ENCODE data around the gene TSPAN14. TPM values are rescaled to one million over a fixed set of nuclear protein-coding genes. Genes with fewer than 3 reads are reported as not detected.

TSPAN14 gene
- polyA plus RNA-seq, 1 donor, result 57.7 TPM

- no peak for DNase-seq
Observed at GRCh38 chr10:80506836-80507487, 52.9 kb downstream of the TSPAN14 start.

DNA sequence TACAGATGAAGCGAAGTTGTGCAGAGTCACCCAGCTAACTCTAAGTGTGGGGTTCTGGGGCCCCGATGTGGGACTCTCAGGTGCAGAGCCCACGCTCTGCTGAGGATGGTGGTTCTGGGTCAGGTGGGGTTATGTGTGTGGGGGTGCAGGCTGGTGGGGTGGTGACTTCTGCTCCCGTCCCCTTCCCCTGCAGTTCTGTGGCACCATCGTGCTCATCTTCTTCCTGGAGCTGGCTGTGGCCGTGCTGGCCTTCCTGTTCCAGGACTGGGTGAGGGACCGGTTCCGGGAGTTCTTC, 54.9 kb downstream of the TSPAN14 start:
- DNase-seq, result no peak

DNA sequence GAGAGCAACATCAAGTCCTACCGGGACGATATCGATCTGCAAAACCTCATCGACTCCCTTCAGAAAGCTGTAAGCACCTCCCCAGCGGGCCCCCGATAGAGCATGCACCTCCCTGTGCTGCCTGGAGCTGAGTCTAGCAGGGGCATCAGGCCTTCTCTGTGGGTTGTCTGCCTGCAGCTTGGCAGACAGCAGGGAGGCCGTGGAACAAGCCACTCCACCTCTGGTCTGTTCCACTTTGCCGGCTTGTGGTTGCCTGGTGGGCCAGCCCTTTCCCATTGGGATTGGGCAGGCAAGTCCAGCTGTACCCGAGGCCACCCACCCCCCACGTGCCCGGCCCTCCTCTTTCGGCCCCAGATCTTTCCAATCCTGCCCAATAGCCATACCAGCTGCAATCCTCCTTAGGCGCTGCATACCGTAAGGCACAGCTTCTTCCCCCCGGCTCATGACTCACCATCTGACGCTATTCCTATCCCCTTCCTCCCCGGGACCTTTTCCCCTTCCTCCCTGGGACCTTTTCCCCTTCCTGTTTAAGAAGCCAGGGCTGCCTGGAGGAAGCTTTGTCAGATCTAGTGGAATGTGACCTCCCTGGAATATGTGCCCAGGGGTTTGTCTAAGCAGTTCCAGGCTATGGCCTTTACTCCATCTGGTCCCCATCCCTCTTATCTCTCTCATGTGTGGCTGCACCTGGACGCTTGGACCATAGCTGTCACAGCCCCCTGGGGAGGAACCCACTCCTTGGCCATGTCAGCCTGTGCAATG, 55.5 kb downstream of the TSPAN14 start:
- DNase-seq, result no peak

GRCh38 chr10:80512031-80512526, 58.0 kb downstream of the TSPAN14 start:
- no peak for DNase-seq

- DNase-seq, result no peak
Observed at GRCh38 chr10:80513106-80513505, 59.0 kb downstream of the TSPAN14 start.

DNA sequence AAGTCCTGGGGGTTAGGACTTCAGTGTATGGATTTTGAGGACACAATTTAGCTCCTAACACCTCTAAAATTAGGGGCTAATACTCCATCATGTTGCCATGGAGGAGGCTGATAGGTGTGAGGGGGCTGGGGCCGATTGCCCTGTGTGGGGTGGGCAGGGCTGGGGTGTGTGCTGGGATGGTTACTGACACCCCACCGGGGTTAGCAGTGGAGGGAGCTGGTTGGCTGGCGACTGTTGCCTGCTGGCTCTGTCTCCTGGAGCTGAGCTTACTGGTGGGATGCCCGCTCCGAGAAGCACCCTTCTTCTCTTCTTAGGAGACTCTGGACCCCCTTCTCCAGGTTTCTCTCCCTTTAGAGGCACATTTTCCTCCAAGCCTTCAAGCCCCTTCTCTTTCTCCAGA, 61.4 kb downstream of the TSPAN14 start:
- no peak for DNase-seq

GRCh38 chr10:80515941-80516340, 61.8 kb downstream of the TSPAN14 start:
- no peak for DNase-seq

DNA sequence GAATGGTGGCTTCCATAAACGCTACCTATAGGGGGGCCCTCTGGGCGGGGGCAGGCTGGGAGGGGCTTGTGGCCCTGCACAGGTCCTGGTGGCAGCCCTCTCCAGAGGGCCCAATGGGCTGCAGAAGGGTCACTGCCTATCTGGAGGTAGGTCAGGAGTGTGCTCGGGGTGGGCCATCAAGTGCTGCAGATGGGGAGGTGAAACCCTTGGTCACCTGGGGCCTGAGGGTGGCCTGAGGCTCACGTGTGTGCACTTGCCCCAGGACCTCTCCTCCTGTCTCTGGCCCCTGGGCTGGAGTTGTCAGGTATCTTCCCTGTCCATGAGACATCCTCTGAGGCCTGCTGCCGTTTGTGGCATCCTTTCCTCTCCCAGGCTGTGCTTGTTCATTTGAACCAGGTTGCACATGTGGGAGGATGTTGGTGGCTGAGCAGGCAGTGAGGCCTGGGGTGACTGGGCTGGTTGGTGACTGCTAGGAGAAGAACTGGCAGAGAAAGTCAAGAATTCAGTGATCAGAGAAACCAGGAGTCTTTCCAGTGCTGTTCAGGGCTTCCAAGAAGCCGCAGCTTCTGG, 62.5 kb downstream of the TSPAN14 start:
- DNase-seq, result no peak

DNA sequence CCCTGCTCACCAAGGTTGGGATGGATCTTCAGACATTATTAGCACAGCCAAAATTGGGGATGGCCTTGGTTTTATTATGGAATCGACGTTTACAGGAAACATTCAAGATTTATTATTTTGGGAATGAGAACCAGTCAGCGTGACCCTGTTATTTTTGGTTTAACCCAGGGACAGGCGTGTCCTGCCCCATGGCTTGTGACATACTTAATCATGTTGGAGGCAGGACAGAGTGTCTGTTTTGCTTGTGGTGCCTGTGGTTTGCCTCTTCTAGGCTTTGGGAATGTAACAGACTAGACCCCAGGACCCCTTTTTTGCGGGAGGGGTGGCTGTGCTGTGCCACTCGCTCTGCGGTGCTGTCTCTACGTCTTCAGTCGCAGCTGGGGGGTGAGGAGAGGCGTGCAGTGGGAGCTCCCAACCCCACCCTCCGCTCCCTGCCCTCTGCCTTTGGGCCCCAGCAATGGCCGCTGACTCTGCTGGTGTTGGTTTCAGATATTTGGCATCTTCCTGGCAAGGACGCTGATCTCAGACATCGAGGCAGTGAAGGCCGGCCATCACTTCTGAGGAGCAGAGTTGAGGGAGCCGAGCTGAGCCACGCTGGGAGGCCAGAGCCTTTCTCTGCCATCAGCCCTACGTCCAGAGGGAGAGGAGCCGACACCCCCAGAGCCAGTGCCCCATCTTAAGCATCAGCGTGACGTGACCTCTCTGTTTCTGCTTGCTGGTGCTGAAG, 63.5 kb downstream of the TSPAN14 start:
- no peak for DNase-seq

DNA sequence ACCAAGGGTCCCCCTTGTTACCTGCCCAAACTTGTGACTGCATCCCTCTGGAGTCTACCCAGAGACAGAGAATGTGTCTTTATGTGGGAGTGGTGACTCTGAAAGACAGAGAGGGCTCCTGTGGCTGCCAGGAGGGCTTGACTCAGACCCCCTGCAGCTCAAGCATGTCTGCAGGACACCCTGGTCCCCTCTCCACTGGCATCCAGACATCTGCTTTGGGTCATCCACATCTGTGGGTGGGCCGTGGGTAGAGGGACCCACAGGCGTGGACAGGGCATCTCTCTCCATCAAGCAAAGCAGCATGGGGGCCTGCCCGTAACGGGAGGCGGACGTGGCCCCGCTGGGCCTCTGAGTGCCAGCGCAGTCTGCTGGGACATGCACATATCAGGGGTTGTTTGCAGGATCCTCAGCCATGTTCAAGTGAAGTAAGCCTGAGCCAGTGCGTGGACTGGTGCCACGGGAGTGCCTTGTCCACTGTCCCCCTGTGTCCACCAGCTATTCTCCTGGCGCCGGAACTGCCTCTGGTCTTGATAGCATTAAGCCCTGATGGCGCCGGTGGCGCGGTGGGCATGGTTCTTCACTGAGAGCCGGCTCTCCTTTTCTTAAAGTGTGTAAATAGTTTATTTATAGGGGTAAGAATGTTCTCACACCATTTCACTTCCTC, 64.2 kb downstream of the TSPAN14 start:
- DNase-seq, result no peak

- DNase-seq, result no peak
Observed at GRCh38 chr10:80518807-80519360, 64.8 kb downstream of the TSPAN14 start.

- no peak for DNase-seq
Observed at GRCh38 chr10:80519936-80520650, 66.0 kb downstream of the TSPAN14 start.

DNA sequence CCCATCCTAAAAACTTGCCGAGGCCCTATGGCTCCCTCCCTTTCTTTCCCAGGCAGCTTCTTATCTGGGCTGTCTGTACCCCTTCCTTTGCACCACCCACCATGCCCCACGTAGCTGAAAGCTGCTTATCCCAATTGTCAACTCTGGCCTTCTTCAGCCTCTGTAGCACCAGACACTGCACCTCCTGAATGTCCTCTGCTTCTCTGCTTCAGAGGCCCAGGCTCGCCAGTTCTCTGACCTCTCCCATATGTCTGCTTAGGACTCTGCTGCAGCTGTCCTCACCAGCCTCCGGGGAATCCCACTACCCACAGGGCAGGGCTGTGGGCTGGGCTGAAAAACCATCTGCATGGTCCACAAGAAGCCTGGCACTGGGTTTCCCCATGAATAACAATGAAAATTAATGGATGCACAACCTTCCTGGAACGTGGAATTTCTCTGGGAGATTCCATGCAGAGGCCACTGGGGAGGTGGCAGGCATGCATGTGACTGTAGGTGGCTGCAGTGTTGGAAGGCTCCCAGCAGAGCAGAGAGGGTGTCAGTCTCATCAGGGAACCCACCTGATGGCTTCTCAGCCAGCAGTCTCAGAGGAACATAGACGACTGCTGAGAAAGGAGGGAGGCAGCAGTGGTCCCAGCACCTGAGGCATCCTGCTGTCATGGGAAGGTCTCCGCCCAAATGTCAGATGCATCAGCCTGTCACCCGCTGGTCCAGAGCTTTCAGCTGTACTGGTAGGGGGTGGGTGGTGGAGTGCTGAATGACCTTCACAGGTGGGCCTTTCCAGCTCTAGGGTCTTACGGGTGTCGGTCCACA, 66.8 kb downstream of the TSPAN14 start:
- DNase-seq, result no peak

DNA sequence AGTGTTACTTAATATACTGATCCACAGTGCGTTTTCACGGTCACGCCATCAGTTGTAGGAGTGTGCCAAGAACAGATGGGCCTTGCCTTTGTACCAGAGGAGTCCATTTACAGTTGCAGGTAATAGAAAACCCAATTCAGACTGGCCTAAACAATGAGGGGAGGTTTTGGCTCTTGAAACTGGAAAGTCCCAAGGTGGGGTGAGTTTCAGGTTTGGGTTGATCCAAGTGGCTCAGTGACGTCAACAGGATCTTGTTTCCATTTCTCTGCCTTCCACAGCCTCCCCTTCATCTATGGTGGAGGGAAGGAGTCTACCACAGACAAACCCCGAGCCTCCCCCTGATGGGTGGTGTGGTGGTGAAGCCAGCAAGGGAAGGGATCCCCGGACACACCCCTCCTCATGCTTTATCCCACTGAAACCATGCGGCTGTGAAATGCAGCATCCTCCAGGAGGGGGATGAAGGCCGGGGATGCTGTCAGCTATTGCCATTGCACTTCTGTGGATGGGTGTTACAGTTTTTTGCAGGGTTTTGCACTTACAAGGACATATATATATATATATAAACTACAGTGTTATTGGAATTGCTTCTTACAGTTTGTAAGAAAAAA, 68.8 kb downstream of the TSPAN14 start:
- DNase-seq, result no peak

DNA sequence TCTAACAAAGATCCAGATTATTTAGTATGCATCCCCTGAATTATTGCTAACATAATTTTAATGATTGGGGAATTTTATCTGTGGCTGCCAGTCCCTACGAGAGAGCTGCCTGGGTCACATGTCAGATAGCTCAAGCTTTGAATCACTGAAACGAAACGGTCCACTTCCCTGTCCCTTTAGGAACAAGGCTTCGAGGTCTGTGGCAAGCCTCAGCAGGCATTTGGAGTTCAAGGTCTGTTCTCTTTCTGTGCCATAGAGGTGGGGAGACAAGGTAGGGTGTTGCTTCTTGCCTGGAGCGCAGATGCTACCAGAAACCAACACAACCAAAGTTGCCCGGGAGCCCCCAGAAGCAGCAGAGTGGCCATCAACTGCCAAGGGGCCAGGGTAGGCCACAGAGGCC, 69.7 kb downstream of the TSPAN14 start:
- no peak for DNase-seq

DNA sequence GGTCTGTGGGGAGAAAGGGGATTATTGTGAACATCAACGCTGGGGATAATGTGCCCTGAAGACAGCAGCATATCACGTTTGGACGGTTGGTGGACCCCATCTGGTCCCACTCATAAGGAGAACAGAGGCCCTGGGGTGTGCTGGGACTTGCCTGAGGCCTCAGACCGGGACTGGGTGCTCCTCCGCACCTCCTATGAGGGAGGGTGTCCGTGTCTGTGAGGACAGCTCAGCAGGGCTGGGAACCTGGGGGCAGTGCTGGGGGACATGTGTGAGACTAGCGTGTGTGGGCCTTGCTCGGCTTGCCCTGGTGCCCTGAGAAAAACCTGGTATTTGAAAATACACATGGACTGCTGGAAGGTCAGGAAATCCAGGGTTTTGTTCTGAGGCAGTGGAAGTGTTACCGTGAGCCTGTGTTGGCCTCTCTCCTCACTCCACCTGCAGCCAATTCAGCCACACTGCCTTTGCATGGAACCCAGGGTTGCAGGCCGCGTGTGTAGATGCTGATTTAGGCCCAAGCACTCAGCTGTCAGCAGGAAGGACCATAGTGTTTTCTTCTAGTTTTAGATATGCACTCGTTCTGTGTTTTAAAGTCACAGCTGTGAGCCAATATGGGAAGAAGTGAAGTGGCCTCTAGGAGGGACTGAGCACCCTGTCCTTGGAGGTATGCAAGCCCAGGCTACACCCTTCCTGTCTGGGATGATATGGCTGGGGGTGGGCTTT, 70.2 kb downstream of the TSPAN14 start:
- DNase-seq, result no peak

- DNase-seq, result no peak
Observed at GRCh38 chr10:80526218-80526617, 72.1 kb downstream of the TSPAN14 start.

- DNase-seq, result no peak
Observed at GRCh38 chr10:80526742-80527141, 72.6 kb downstream of the TSPAN14 start.

DNA sequence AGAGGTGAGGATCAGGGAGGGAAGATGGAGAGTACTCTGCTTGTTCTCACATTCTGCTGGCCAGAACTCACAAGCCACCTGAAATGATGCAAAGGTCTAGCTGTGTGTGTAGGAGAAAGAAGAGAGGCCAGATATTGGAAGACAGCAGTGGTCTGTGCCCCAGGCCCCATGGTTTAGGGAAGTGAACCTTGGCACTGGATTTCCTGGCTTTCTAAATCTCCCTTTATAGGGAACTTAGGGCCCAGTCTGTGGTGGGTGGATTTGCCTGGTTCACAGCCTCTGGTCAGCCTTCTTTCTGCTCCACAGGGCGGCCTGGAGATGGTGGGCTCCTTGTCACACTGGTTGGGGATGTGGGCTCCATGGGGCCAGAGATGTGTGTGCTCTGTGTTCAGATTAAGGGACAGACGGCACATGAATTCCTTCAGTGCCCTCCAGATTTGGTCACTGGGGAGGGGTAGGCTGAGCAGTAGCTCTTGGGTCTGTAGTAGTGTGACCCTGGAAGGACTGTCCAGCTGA, 74.1 kb downstream of the TSPAN14 start:
- no peak for DNase-seq
